ENCODE results near the gene ATP13A2.
"Not testable (repeated sequence)": the region's sequence is repeated elsewhere in the genome, so short reads cannot be mapped to it uniquely, and the experiment has no call there.

ATP13A2 gene

DNA sequence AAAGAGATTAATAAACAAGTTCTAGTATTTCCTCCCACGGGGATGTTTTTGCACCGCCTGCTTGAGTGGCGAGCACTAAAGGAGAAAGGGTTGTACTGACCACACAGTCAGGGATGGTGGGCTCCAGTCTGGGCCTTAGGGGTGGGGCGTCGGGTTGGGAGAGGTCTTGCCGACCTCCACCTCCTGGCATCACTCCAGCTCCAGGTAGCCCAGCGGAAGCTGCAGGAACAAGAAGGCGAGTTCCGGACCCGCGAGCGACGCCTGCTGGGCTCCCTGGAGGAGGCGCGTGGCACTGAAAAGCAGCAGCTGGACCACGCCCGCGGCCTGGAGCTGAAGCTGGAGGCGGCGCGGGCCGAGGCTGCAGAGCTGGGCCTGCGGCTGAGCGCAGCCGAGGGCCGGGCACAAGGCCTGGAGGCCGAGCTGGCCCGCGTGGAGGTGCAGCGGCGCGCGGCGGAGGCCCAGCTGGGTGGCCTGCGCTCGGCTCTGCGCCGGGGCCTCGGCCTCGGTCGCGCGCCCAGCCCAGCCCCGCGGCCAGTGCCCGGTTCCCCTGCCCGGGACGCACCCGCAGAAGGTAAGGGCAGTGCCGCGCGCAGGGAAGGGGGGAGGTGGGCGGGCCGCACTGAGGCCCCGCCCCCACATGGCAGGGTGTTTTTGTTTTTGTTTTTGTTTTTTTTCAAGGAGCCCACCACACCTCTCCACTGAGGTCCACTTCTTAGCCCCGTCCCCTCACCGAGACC, 51.0 kb downstream of the ATP13A2 start:
- peak overlapping the region; percentile 79 for H3K9ac ChIP-seq (ENCODE audit: low read depth, low read length)
- H3K9me3 ChIP-seq (ENCODE audit: control insufficient read depth, insufficient read depth, low read length), result no peaks in the 10 kb centered on the region
- H3K36me3 ChIP-seq (ENCODE audit: insufficient read depth, low read length), result no peaks in the 10 kb centered on the region; the same call in 1 of the 2 replicates
- no peaks in the 10 kb centered on the region for H3K4me1 ChIP-seq (ENCODE audit: insufficient read depth, low read length)

DNA sequence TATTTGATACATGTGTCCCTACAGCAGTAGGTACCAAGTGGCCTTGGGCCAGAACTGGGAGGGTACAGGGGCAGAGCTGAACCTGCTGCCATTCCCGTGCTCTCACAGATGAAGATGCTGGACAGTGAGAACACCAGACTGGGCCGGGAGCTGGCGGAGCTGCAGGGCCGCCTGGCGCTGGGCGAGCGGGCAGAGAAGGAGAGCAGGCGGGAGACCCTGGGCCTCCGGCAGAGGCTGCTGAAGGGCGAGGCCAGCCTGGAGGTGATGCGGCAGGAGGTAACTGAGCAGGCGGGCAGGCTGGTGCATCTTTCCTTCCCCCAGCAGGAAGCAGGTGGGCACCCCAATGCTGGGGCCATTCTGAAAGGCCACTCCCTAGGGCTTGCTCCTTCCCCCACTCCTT, 53.3 kb downstream of the ATP13A2 start:
- no peaks in the 10 kb centered on the region for H3K9me3 ChIP-seq (ENCODE audit: control insufficient read depth, insufficient read depth, low read length)
- H3K4me1 ChIP-seq (ENCODE audit: insufficient read depth, low read length), result no peaks in the 10 kb centered on the region
- no peak overlapping the region for H3K9ac ChIP-seq (ENCODE audit: low read depth, low read length)
- no peaks in the 10 kb centered on the region for H3K36me3 ChIP-seq (ENCODE audit: insufficient read depth, low read length)

DNA sequence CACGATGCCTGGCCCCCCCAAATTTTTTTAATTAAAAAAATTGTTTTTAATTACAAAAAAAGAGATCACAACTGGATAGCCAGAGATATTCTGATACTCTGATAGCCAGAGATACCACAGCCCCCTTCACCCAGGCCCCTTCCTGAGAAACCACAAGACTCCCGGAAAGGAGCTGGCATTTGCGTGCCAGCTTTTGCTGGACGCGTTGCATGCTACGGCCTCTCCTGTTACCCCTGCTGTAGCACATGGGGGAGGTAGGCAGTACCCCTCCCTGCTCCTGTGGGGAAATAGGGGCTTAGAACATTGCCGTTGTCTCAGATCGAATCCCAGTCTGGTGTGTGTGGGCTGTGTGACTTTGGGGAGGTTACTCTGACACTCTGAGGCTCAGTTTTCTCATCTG, 54.0 kb downstream of the ATP13A2 start:
- no peaks in the 10 kb centered on the region for H3K36me3 ChIP-seq (ENCODE audit: insufficient read depth, low read length)
- H3K4me1 ChIP-seq (ENCODE audit: insufficient read depth, low read length), result no peaks in the 10 kb centered on the region
- H3K9ac ChIP-seq (ENCODE audit: low read depth, low read length), result no peak overlapping the region
- H3K9me3 ChIP-seq (ENCODE audit: control insufficient read depth, insufficient read depth, low read length), result no peaks in the 10 kb centered on the region

DNA sequence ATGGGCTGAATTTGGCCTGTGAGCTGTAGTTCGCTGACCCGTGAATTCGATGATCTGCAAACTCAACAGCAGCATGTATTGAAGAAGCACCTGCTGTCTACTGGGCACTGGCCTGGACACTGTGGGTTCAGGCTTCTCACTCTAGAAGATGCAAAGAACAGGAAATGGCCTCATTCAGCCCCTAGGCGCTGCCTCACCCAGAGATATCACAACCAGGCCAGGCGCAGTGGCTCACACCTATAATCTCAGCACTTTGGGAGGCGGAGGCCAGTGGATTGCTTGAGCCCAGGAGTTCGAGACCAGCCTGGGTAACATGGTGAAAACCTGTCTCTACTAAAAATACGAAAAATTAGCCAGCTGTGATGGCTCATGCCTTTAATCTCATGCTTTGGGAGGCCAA, 55.0 kb downstream of the ATP13A2 start:
- Histone ChIP-seq H3K9ac (ENCODE audit: low read depth, low read length) (no peak overlapping the region), H3K4me1 (ENCODE audit: insufficient read depth, low read length) (no peaks in the 10 kb centered on the region), H3K36me3 (ENCODE audit: insufficient read depth, low read length) (no peaks in the 10 kb centered on the region), H3K9me3 (ENCODE audit: control insufficient read depth, insufficient read depth, low read length) (no peaks in the 10 kb centered on the region)

DNA sequence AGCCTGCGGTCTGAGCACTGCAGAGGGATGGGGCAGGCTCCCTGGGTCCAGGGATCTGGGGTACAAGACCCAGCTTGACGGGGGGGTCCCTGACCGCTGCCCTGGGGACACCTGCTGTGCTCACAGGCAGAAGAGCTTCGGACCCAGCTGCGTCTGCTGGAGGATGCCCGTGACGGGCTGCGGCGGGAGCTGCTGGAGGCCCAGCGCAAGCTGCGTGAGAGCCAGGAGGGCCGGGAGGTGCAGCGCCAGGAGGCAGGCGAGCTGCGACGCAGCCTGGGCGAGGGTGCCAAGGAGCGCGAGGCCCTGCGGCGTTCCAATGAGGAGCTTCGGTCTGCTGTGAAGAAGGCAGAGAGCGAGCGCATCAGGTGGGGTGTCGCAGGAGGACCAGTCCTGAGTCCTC, 56.5 kb downstream of the ATP13A2 start:
- Histone ChIP-seq H3K9me3 (ENCODE audit: control insufficient read depth, insufficient read depth, low read length) (no peaks in the 10 kb centered on the region), H3K4me1 (ENCODE audit: insufficient read depth, low read length) (no peaks in the 10 kb centered on the region), H3K36me3 (ENCODE audit: insufficient read depth, low read length) (no peaks in the 10 kb centered on the region)

DNA sequence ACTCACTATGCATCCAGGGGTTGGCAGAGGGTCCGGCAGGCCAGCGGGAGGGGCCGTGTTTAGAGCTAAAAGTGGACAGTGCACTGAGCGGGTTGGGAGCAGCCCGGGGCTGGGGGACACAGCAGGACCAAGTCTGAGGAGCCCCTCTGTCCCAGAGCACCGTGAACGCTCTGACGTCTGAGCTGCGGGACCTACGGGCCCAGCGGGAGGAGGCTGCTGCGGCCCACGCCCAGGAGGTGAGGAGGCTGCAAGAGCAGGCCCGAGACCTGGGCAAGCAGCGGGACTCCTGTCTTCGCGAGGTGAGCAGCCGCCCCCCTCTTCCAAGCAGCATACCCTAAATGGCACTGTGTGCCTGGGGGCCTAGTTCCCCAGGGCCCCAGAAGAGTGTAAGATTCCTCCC, 57.1 kb downstream of the ATP13A2 start:
- no peaks in the 10 kb centered on the region for H3K4me1 ChIP-seq (ENCODE audit: insufficient read depth, low read length)
- no peaks in the 10 kb centered on the region for H3K36me3 ChIP-seq (ENCODE audit: insufficient read depth, low read length)
- H3K9me3 ChIP-seq (ENCODE audit: control insufficient read depth, insufficient read depth, low read length), result no peaks in the 10 kb centered on the region
- H3K9ac ChIP-seq (ENCODE audit: low read depth, low read length), result no peak overlapping the region

More for the DNA sequence above, 56.5 kb downstream of the ATP13A2 start:
- no peak overlapping the region for H3K9ac ChIP-seq (ENCODE audit: low read depth, low read length)

DNA sequence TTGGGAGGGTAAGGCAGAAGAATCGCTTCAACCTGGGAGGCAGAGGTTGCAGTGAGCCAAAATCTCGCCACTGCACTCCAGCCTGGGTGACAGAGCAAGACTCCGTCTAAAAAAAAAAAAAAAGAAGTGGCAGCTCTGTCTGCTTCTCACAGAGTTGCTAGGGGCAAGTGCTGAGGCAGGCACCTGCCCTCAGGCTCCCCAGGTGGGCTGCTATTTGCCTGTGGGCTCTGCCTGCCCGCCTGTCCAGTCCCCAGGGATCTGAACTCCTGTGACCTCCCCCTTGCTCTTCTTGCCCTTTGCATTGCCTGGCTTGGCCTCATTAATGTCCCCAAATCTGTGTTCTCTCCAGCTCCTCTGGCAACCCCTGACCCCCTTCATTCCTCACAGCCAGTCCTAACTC, 59.4 kb downstream of the ATP13A2 start:
- H3K36me3 ChIP-seq (ENCODE audit: insufficient read depth, low read length); H3K4me1 ChIP-seq (ENCODE audit: insufficient read depth, low read length); H3K9ac ChIP-seq (ENCODE audit: low read depth, low read length); H3K9me3 ChIP-seq (ENCODE audit: control insufficient read depth, insufficient read depth, low read length): not testable (repeated sequence)

DNA sequence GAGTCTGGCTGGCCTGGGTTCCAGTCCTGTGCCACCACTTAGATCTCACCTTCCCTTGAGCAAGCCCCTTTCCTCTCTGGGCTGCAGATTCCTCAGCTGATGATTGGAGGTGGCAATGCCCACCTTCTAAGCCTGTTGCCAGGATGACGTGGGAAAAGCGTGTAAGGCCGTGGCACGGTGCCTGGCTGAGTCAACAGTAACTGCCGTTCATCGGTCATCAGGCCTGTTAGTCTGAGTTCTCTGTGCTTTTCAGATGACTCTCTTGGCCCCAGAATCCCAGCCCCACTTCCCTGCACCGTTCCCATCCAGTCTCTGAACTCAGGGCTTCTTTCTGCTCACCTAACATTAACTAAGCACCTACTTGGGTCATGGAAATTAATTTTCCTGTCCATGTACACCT, 62.7 kb downstream of the ATP13A2 start:
- not testable (repeated sequence) for H3K9ac ChIP-seq (ENCODE audit: low read depth, low read length); H3K9me3 ChIP-seq (ENCODE audit: control insufficient read depth, insufficient read depth, low read length); H3K36me3 ChIP-seq (ENCODE audit: insufficient read depth, low read length)

DNA sequence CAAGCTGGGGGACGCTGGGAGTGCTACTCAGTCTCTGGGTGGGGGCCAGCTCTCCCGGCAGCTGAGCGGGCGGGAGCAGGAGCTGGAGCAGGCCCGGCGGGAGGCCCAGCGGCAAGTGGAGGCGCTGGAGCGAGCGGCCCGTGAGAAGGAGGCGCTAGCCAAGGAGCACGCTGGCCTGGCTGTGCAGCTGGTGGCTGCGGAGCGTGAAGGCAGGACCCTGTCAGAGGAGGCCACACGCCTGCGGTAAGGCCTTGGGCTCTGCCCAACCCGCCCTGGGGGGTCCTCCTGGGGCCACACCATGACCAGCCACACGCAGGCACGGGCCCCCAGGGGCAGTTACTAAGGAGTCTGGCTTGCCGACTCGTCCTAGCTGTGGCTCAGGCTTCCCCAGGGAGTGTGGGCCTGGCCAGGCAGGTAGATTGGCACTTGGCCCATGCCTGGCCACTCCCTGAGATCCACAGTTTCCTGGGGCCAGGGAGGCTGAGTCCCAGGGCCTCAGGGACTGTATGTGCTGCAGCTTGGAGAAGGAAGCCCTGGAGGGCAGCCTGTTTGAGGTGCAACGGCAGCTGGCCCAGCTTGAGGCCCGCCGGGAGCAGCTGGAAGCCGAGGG, 63.3 kb downstream of the ATP13A2 start:
- not testable (repeated sequence) for H3K4me1 ChIP-seq (ENCODE audit: insufficient read depth, low read length); H3K9me3 ChIP-seq (ENCODE audit: control insufficient read depth, insufficient read depth, low read length); H3K36me3 ChIP-seq (ENCODE audit: insufficient read depth, low read length); H3K9ac ChIP-seq (ENCODE audit: low read depth, low read length)

More for the DNA sequence above, 62.7 kb downstream of the ATP13A2 start:
- not testable (repeated sequence) for H3K4me1 ChIP-seq (ENCODE audit: insufficient read depth, low read length)

DNA sequence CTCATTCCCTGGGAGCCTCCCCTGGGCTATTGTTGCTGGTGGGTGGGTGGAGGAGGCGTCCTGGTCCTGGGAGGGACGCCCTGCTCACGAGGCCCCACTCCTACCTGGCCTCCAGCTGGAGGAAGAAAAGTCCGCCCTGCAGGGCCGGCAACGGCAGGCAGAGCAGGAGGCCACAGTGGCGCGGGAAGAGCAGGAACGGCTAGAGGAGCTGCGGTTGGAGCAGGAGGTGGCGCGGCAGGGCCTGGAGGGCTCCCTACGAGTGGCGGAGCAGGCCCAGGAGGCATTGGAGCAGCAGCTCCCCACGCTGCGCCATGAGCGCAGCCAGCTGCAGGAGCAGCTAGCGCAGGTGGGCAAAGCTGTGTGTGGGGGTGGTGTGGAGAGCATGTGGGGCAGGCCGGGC, 65.1 kb downstream of the ATP13A2 start:
- peaks cover 4% of the 10 kb centered on the region; the same call in 1 of the 2 replicates for H3K36me3 ChIP-seq (ENCODE audit: insufficient read depth, low read length)
- no peaks in the 10 kb centered on the region for H3K4me1 ChIP-seq (ENCODE audit: insufficient read depth, low read length)
- H3K9me3 ChIP-seq (ENCODE audit: control insufficient read depth, insufficient read depth, low read length), result no peaks in the 10 kb centered on the region
- no peak overlapping the region for H3K9ac ChIP-seq (ENCODE audit: low read depth, low read length)

DNA sequence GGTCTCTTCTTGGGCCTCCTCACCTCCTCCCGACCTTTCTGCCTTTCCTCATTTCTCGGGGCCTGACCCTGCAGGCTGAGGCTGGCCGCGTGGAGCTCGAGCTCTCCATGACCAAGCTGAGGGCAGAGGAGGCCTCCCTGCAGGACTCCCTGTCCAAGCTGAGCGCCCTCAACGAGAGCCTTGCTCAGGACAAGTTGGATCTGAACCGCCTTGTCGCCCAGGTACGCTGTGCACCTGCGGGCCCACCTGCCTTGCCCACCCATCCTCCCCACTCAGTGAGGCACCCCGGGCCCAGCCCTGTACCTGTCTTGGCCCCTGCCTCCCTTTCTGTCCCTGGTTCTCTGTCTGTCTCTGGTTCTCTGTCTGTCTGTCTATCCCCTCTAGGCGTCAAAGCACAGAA, 65.5 kb downstream of the ATP13A2 start:
- H3K9ac ChIP-seq (ENCODE audit: low read depth, low read length); H3K4me1 ChIP-seq (ENCODE audit: insufficient read depth, low read length); H3K9me3 ChIP-seq (ENCODE audit: control insufficient read depth, insufficient read depth, low read length); H3K36me3 ChIP-seq (ENCODE audit: insufficient read depth, low read length): not testable (repeated sequence)

DNA sequence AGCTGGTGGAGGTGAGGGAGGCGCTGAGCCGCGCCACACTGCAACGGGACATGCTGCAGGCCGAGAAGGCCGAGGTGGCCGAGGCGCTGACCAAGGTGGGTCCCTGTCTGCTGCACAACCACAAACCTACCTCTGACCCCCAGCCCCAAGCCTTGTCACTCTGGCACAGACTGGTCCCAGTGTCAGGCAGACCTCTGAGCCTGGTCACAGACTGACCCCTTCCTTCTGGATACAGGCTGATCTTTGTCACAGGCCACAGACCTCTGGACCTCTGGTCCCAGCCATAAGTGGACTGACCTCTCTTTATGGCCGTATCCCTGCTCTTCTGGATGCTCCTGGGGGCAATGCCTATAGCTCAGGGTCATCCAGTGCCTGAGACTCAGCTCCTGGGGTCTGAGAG, 66.2 kb downstream of the ATP13A2 start:
- not testable (repeated sequence) for H3K4me1 ChIP-seq (ENCODE audit: insufficient read depth, low read length); H3K9me3 ChIP-seq (ENCODE audit: control insufficient read depth, insufficient read depth, low read length); H3K9ac ChIP-seq (ENCODE audit: low read depth, low read length); H3K36me3 ChIP-seq (ENCODE audit: insufficient read depth, low read length)

DNA sequence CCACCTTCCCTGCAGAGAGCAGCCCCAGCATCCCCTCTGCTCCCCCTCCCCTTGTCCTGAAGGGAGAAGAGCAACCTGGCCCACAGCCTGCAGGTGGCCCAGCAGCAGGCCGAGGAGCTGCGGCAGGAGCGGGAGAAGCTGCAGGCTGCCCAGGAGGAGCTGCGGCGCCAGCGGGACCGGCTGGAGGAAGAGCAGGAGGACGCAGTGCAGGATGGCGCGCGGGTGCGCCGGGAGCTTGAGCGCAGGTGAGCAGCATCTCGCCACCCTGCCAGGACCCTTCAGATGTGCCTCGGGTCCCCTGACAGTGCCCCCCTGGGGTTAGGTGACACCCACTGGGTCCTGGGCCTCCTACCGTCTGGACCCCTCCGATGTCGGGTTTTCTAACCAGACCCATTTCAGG, 67.7 kb downstream of the ATP13A2 start:
- no peaks in the 10 kb centered on the region for H3K9me3 ChIP-seq (ENCODE audit: control insufficient read depth, insufficient read depth, low read length)
- H3K36me3 ChIP-seq (ENCODE audit: insufficient read depth, low read length), result peaks cover 4% of the 10 kb centered on the region; the same call in 1 of the 2 replicates
- H3K9ac ChIP-seq (ENCODE audit: low read depth, low read length), result no peak overlapping the region
- H3K4me1 ChIP-seq (ENCODE audit: insufficient read depth, low read length), result peaks cover 3% of the 10 kb centered on the region; the same call in 1 of the 2 replicates

DNA sequence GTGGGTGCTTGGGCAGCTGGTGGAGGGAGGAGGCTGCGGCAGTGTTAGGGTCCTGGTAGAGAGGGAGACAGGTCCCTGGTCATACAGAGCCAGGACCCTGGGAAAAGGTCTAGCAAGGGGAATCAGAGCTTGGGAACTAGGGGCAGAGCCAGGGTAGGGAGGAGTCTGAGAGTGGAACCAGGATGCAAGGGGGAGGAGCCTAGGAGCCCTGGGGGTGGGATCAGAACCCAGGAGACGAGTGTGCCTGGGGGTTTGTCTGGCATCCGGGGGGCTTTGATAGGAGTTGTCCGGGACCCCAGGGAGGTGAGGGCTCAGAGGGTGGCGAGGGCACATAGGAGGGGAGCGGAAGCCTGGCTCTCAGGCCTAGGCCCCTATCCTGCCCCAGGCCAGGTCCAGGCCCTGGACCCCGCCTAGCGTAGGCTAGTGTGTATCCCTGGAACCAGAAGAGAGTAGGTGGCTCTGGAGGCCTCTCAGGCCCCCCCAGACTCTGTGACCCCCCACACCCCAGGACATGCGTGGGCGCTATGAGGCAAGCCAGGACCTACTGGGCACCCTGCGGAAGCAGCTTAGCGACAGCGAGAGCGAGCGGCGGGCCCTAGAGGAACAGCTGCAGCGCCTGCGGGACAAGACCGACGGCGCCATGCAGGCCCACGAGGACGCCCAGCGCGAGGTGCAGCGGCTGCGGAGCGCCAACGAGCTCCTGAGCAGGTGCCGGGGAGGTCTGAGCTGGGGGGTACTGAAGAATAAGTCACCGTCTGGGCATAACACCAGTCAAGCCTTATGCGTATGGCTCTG, 72.1 kb downstream of the ATP13A2 start:
- not testable (repeated sequence) for H3K9me3 ChIP-seq (ENCODE audit: control insufficient read depth, insufficient read depth, low read length); H3K36me3 ChIP-seq (ENCODE audit: insufficient read depth, low read length); H3K4me1 ChIP-seq (ENCODE audit: insufficient read depth, low read length)
- H3K9ac ChIP-seq (ENCODE audit: low read depth, low read length), result peak overlapping the region; percentile 48; the same call in 1 of the 2 replicates

Measured in ES-I3 (cell line).